RWPE2 (cell line): ENCODE measurements around the gene PDK1.

Experiments
- ATAC-seq: fragments of 200-7000 bp; cut with Tn5 transposase; 3 replicates; pipeline ENCODE4 v1.9.1; 2021; ENCODE audit warnings: low read depth
- DNase-seq: peaks from one replicate; pipeline ENCODE4 v3.0.0-alpha.2; 2020; ENCODE audit warnings: low spot score
- H3K27ac ChIP-seq: fragments of 450-650 bp; 2 replicates; pipeline ENCODE4 v1.5.1; 2017; ENCODE audit warnings: mild to moderate bottlenecking; ENCODE audit not compliant: poor library complexity, severe bottlenecking
- H3K27me3 ChIP-seq: fragments of 250-450 bp; sonication (Bioruptor Pico); 2 replicates; pipeline ENCODE4 v1.5.1; 2021; ENCODE audit warnings: mild to moderate bottlenecking, moderate library complexity; ENCODE audit not compliant: insufficient read depth, poor library complexity, severe bottlenecking
- H3K36me3 ChIP-seq: fragments of 250-450 bp; sonication (Bioruptor Pico); 2 replicates; pipeline ENCODE4 v1.5.1; 2020; ENCODE audit warnings: low read depth, mild to moderate bottlenecking, moderate library complexity
- H3K4me1 ChIP-seq: fragments of 250-450 bp; sonication (Bioruptor Pico); 2 replicates; pipeline ENCODE4 v1.5.1; 2021; ENCODE audit warnings: mild to moderate bottlenecking, moderate library complexity; ENCODE audit not compliant: insufficient read depth, poor library complexity, severe bottlenecking
- H3K4me3 ChIP-seq: fragments of 250-450 bp; sonication (Bioruptor Pico); 2 replicates; pipeline ENCODE4 v1.5.1; 2021; ENCODE audit warnings: mild to moderate bottlenecking, moderate library complexity; ENCODE audit not compliant: severe bottlenecking
- H3K9me3 ChIP-seq: fragments of 250-450 bp; sonication (Bioruptor Pico); 2 replicates; pipeline ENCODE4 v1.5.1; 2021; ENCODE audit warnings: mild to moderate bottlenecking, moderate library complexity; ENCODE audit not compliant: severe bottlenecking
- CTCF ChIP-seq: fragments of 450-650 bp; IDR thresholded peaks from one replicate; pipeline ENCODE4 v1.5.1; 2017; ENCODE audit warnings: mild to moderate bottlenecking, moderate library complexity; ENCODE audit not compliant: poor library complexity, severe bottlenecking

The PDK1 gene

GRCh38 chr2:172555522-172556283 lies at the start of gene PDK1:
TSS of gene PDK1 (plus strand) at chr2:172556090. CDS start at chr2:172556151, 61 bp downstream.
- Histone ChIP-seq H3K4me3 (peak within 1 kb of the TSS; percentile 65), H3K4me1 (peaks cover 23% of the 10 kb centered on the region), H3K9me3 (no peaks in the 10 kb centered on the region), H3K27ac (peak within 1 kb of the TSS; percentile 84), H3K27me3 (no peaks in the 10 kb centered on the region), H3K36me3 (peaks cover 25% of the 10 kb centered on the region)
- DNase-seq (peak; percentile 91), ATAC-seq (peak; percentile 84)
- TF ChIP-seq CTCF: no peak

- Histone ChIP-seq H3K27ac (no peak overlapping the region), H3K9me3 (peaks cover 4% of the 10 kb centered on the region), H3K4me3 (no peak overlapping the region), H3K27me3 (no peaks in the 10 kb centered on the region), H3K36me3 (peaks cover 59% of the 10 kb centered on the region), H3K4me1 (no peaks in the 10 kb centered on the region)
- DNase-seq (no peak), ATAC-seq (no peak)
- no peak for TF ChIP-seq CTCF
These were observed 48.7 kb upstream of the PDK1 start for GRCh38 chr2:172507199-172507598.

- peaks cover 10% of the 10 kb centered on the region for H3K9me3 ChIP-seq
- H3K4me3 ChIP-seq: no peak overlapping the region
- no peaks in the 10 kb centered on the region for H3K27me3 ChIP-seq
- peaks cover 30% of the 10 kb centered on the region for H3K36me3 ChIP-seq
- no peak for DNase-seq
- H3K27ac ChIP-seq: no peak overlapping the region
- ATAC-seq: no peak
- TF ChIP-seq CTCF: no peak
- H3K4me1 ChIP-seq: no peaks in the 10 kb centered on the region
These were observed 45.8 kb upstream of the PDK1 start for GRCh38 chr2:172510088-172510487.

GRCh38 chr2:172510548-172510947 lies 45.3 kb upstream of the PDK1 start:
- no peak for TF ChIP-seq CTCF
- ATAC-seq: no peak
- H3K27me3 ChIP-seq: no peaks in the 10 kb centered on the region
- H3K27ac ChIP-seq: no peak overlapping the region
- H3K9me3 ChIP-seq: peaks cover 10% of the 10 kb centered on the region
- H3K4me1 ChIP-seq: no peaks in the 10 kb centered on the region
- no peak overlapping the region for H3K4me3 ChIP-seq
- no peak for DNase-seq
- peaks cover 26% of the 10 kb centered on the region for H3K36me3 ChIP-seq
